ENCODE results near the gene LPO.

LPO gene

DNA sequence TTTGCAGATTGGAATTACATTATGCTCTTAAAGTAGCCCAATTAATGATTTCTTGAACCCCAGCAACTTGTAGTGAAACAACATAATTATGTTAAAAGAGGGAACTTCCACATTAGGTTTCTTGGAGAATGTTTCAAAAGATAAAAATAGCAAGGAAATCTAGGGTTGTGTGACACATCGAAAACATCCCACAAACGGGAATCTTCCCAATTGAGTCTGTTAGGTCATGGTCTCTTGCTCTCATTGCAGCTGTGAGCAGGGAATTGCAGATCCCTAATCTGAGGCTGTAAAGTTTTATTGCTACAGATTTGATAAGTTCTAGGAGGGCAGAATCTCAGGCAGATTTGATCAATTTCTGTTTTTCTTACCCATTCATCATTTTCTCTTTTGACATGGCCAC, 6.7 kb upstream of the LPO start:
- Histone ChIP-seq H3K9me3 (ENCODE audit: control insufficient read depth, insufficient read depth, low read length) (no peaks in the 10 kb centered on the region), H3K9ac (ENCODE audit: low read depth, low read length) (no peak overlapping the region), H3K4me3 (ENCODE audit: low read depth, low read length) (no peak overlapping the region), H3K27me3 (ENCODE audit: control insufficient read depth, insufficient read depth, low read length) (peaks cover 62% of the 10 kb centered on the region), H3K36me3 (ENCODE audit: control insufficient read depth, insufficient read depth, low read length) (no peaks in the 10 kb centered on the region), H3K4me1 (ENCODE audit: control insufficient read depth, insufficient read depth, low read length) (peaks cover 6% of the 10 kb centered on the region)

DNA sequence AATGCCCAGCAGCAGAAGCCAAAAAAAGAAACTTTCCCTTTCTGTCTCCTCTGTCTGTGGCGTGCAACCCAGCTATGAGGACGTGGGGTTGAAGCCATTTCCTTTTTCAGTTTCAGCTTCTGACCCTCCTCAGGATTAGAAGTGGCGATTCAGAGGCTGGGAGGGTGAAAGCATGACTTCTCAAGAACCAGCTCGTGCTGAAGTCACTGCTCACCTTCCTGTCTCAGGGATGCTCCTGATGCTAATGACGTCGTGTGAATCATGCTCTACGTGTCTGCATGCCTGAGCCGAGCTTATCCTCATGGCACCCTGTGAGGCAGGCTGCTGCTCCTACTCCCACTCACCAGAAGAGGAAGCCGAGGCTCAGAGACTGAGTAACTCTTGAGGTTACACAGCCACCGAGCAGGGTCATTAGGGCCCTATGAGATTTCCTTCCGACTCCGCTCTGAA, 5.7 kb upstream of the LPO start:
- no peaks in the 10 kb centered on the region for H3K9me3 ChIP-seq (ENCODE audit: control insufficient read depth, insufficient read depth, low read length)
- H3K4me1 ChIP-seq (ENCODE audit: control insufficient read depth, insufficient read depth, low read length) = peaks cover 6% of the 10 kb centered on the region
- H3K4me3 ChIP-seq (ENCODE audit: low read depth, low read length) = no peak overlapping the region
- H3K27me3 ChIP-seq (ENCODE audit: control insufficient read depth, insufficient read depth, low read length) = peaks cover 58% of the 10 kb centered on the region
- H3K9ac ChIP-seq (ENCODE audit: low read depth, low read length) = no peak overlapping the region
- H3K36me3 ChIP-seq (ENCODE audit: control insufficient read depth, insufficient read depth, low read length) = no peaks in the 10 kb centered on the region

DNA sequence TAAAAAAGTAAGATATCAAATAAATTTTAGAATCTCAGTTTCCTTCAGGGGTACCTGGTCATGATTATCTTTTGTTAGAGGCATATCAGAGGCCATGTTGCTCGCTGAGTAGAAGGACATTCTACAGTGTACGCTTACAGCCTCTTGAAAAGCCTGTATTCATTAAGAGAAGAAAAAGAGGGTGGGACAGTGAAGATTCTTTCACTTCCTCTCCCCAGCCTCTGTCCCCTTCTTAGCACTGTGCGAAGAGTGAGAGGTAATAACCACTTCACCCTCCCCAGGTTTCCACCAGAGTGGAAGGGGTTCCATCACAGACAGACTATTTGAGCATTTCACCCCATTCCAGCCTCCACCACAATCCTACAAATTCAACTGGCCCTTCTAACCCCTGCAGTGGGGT, 4.8 kb upstream of the LPO start:
- H3K9me3 ChIP-seq (ENCODE audit: control insufficient read depth, insufficient read depth, low read length) = no peaks in the 10 kb centered on the region
- no peaks in the 10 kb centered on the region for H3K36me3 ChIP-seq (ENCODE audit: control insufficient read depth, insufficient read depth, low read length)
- no peak overlapping the region for H3K9ac ChIP-seq (ENCODE audit: low read depth, low read length)
- H3K27me3 ChIP-seq (ENCODE audit: control insufficient read depth, insufficient read depth, low read length) = peaks cover 52% of the 10 kb centered on the region
- no peak overlapping the region for H3K4me3 ChIP-seq (ENCODE audit: low read depth, low read length)
- H3K4me1 ChIP-seq (ENCODE audit: control insufficient read depth, insufficient read depth, low read length) = peaks cover 5% of the 10 kb centered on the region

- no peaks in the 10 kb centered on the region for H3K4me1 ChIP-seq (ENCODE audit: control insufficient read depth, insufficient read depth, low read length)
- H3K27me3 ChIP-seq (ENCODE audit: control insufficient read depth, insufficient read depth, low read length) = peaks cover 58% of the 10 kb centered on the region
- H3K9ac ChIP-seq (ENCODE audit: low read depth, low read length) = no peak overlapping the region
- H3K36me3 ChIP-seq (ENCODE audit: control insufficient read depth, insufficient read depth, low read length) = no peaks in the 10 kb centered on the region
- H3K4me3 ChIP-seq (ENCODE audit: low read depth, low read length) = no peak overlapping the region
- no peaks in the 10 kb centered on the region for H3K9me3 ChIP-seq (ENCODE audit: control insufficient read depth, insufficient read depth, low read length)
Observed at GRCh38 chr17:58234512-58234911, 3.9 kb upstream of the LPO start.

DNA sequence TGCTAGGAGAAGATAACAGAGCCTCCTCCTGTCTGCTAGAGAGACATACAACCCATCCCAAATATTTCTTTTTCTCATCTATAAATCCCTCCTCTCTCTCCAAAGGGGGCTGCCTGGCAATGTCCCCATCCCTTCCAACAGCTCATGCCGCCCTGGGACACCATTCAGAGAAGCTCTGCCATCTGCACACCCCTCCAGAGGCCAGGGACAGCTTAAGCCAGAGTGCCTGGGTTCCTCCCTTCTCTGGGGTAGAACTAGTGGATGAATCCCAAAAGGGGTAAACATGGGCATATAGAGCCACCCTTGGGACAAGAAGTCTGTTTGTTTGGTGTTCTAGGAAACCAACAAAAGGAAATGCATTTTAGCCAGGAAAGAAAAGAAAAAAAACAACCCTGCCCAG, 2.6 kb upstream of the LPO start:
- no peak overlapping the region for H3K9ac ChIP-seq (ENCODE audit: low read depth, low read length)
- H3K27me3 ChIP-seq (ENCODE audit: control insufficient read depth, insufficient read depth, low read length) = peaks cover 63% of the 10 kb centered on the region
- H3K4me3 ChIP-seq (ENCODE audit: low read depth, low read length) = no peak overlapping the region
- H3K9me3 ChIP-seq (ENCODE audit: control insufficient read depth, insufficient read depth, low read length) = no peaks in the 10 kb centered on the region
- no peaks in the 10 kb centered on the region for H3K4me1 ChIP-seq (ENCODE audit: control insufficient read depth, insufficient read depth, low read length)
- no peaks in the 10 kb centered on the region for H3K36me3 ChIP-seq (ENCODE audit: control insufficient read depth, insufficient read depth, low read length)

DNA sequence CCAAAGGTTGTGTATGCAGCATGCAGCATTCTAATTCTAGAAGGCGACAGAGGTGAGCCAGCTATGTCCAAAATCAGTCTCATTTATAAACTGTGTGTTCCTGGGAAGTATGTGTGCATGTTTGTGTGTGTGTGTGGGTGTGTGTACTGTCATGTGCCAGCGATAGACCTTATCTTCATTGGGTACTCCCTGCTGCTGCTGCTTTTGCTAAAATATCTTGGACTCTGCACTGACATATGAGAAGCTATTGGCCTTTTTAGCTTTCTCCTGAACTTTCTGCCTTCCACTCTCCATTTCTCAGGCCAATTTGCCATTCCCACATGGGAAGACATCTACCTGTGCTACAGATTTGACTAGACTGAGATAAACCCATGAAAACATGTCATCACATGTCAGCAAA, 2.0 kb upstream of the LPO start:
- H3K9ac ChIP-seq (ENCODE audit: low read depth, low read length) = no peak overlapping the region
- H3K27me3 ChIP-seq (ENCODE audit: control insufficient read depth, insufficient read depth, low read length) = peaks cover 57% of the 10 kb centered on the region

DNA sequence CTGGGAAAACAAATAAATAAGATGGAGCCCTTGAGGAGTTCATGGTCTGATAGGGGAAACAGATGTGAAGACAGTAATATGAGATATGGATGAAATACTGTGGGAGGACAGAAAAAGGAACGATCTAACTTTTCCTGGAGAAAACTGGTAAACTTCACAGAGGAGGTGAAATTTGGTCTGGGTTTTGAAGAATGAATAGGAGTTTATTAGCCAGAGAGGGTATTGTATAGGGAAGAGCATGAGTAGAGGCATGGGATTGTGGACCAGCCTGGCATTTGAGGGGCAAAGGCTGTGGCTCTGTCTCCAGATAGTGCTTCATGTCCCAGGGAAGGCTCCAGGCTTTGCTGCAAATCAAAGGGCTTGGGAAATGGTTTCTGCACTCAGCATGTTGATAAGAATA, 1.6 kb downstream of the LPO start:
- Histone ChIP-seq H3K4me3 (ENCODE audit: low read depth, low read length) (no peak overlapping the region), H3K4me1 (ENCODE audit: control insufficient read depth, insufficient read depth, low read length) (no peaks in the 10 kb centered on the region), H3K9me3 (ENCODE audit: control insufficient read depth, insufficient read depth, low read length) (no peaks in the 10 kb centered on the region), H3K27me3 (ENCODE audit: control insufficient read depth, insufficient read depth, low read length) (peaks cover 55% of the 10 kb centered on the region), H3K9ac (ENCODE audit: low read depth, low read length) (no peak overlapping the region), H3K36me3 (ENCODE audit: control insufficient read depth, insufficient read depth, low read length) (no peaks in the 10 kb centered on the region)

More for the DNA sequence above, 2.0 kb upstream of the LPO start:
- H3K4me1 ChIP-seq (ENCODE audit: control insufficient read depth, insufficient read depth, low read length) = no peaks in the 10 kb centered on the region
- no peak overlapping the region for H3K4me3 ChIP-seq (ENCODE audit: low read depth, low read length)
- no peaks in the 10 kb centered on the region for H3K36me3 ChIP-seq (ENCODE audit: control insufficient read depth, insufficient read depth, low read length)
- no peaks in the 10 kb centered on the region for H3K9me3 ChIP-seq (ENCODE audit: control insufficient read depth, insufficient read depth, low read length)

DNA sequence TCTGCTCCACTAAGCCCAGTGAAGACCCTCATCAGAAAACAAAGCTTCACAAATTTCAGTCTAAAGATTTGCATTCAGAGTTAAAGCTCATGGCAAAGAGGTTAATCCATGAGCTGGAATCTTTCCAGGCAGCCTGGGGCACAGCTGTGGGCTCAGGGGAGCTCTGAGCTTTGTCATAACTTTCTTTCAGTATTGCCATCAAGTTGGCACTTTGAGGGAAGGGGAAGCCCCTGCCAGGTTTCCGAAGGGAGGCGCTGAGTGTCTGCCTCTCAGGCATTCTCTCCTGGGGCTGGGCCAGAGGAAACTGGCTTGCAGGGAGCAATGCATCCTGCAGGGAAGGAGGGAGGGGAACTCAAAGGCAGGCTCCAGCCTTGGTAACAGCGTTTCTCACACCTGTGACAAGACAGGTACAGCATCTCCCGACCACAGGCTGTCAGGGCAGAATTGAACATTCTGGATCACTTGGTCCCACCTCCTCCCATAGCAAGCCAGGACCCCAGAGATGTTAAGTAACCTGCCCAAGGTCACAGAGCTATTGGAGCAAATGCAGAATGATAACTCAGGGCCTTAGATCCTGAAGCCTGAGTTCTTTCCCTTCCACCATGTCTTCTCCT, 3.9 kb downstream of the LPO start:
- peak overlapping the region; percentile 24 for H3K9ac ChIP-seq (ENCODE audit: low read depth, low read length)
- no peaks in the 10 kb centered on the region for H3K9me3 ChIP-seq (ENCODE audit: control insufficient read depth, insufficient read depth, low read length)
- no peaks in the 10 kb centered on the region for H3K4me1 ChIP-seq (ENCODE audit: control insufficient read depth, insufficient read depth, low read length)
- H3K36me3 ChIP-seq (ENCODE audit: control insufficient read depth, insufficient read depth, low read length) = no peaks in the 10 kb centered on the region
- peaks cover 62% of the 10 kb centered on the region for H3K27me3 ChIP-seq (ENCODE audit: control insufficient read depth, insufficient read depth, low read length)
- H3K4me3 ChIP-seq (ENCODE audit: low read depth, low read length) = no peak overlapping the region

DNA sequence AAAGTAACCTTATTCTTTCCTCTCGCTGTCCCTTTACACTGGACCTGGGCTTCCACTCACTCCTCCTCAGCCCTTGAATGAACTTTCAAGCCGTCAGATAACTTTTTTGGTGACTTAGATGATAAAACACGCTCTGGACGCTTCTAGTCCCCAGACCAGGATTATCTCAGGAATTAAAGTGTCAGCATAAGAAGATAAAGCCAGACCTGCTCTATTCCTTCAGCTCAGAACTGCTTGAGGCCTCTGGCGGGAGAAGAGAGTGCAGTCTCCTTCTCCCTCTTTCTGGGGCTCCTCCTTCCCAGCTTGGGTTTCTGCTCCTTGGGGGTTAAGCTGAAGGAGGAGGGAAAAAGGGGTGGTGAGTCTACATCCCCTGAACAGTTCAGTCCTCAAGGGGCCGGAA, 6.6 kb downstream of the LPO start:
- Histone ChIP-seq H3K4me1 (ENCODE audit: control insufficient read depth, insufficient read depth, low read length) (no peaks in the 10 kb centered on the region), H3K9ac (ENCODE audit: low read depth, low read length) (no peak overlapping the region), H3K4me3 (ENCODE audit: low read depth, low read length) (no peak overlapping the region), H3K27me3 (ENCODE audit: control insufficient read depth, insufficient read depth, low read length) (peaks cover 77% of the 10 kb centered on the region), H3K9me3 (ENCODE audit: control insufficient read depth, insufficient read depth, low read length) (peaks cover 2% of the 10 kb centered on the region), H3K36me3 (ENCODE audit: control insufficient read depth, insufficient read depth, low read length) (no peaks in the 10 kb centered on the region)

DNA sequence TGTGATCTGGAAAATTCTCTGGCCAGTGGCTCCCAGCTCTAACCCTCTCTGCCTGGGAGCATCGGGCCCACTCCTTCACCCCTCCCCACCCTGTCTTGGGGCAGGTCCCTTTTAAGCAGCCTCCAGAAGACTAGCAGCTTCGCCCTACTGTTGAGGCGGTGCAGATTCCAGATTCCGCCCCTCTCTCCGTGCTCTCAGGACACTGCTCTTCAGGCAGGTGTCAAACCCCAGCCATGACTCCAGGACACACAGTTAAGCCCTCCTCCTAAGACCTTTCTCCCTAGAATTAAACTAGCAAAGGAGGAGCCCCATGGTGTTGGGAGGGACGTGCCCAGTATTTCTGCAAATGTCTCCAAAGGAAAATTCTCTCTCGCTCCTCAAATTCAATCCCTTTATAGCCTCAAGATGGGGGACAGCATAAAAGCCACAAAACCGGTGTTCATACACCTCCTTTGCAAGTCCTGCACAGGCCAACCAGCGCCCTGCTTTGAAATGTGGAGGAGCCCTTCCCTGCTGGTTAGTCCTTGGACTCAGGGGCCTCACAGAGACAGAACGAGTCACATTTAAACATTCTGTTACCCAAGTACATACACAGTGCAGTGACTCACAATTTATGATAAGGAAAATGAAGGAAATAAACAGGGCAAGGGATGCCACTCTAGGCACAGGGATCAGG, 7.2 kb downstream of the LPO start:
- Histone ChIP-seq H3K4me1 (ENCODE audit: control insufficient read depth, insufficient read depth, low read length) (no peaks in the 10 kb centered on the region), H3K4me3 (ENCODE audit: low read depth, low read length) (no peak overlapping the region), H3K9me3 (ENCODE audit: control insufficient read depth, insufficient read depth, low read length) (peaks cover 5% of the 10 kb centered on the region), H3K9ac (ENCODE audit: low read depth, low read length) (no peak overlapping the region), H3K36me3 (ENCODE audit: control insufficient read depth, insufficient read depth, low read length) (no peaks in the 10 kb centered on the region), H3K27me3 (ENCODE audit: control insufficient read depth, insufficient read depth, low read length) (peaks cover 78% of the 10 kb centered on the region)

- H3K36me3 ChIP-seq (ENCODE audit: control insufficient read depth, insufficient read depth, low read length) = no peaks in the 10 kb centered on the region
- H3K9me3 ChIP-seq (ENCODE audit: control insufficient read depth, insufficient read depth, low read length) = peaks cover 5% of the 10 kb centered on the region
- H3K4me1 ChIP-seq (ENCODE audit: control insufficient read depth, insufficient read depth, low read length) = no peaks in the 10 kb centered on the region
- no peak overlapping the region for H3K4me3 ChIP-seq (ENCODE audit: low read depth, low read length)
- H3K9ac ChIP-seq (ENCODE audit: low read depth, low read length) = no peak overlapping the region
- peaks cover 84% of the 10 kb centered on the region for H3K27me3 ChIP-seq (ENCODE audit: control insufficient read depth, insufficient read depth, low read length)
Observed at GRCh38 chr17:58246104-58246740, 7.8 kb downstream of the LPO start.

- Histone ChIP-seq H3K4me3 (ENCODE audit: low read depth, low read length) (no peak overlapping the region), H3K4me1 (ENCODE audit: control insufficient read depth, insufficient read depth, low read length) (no peaks in the 10 kb centered on the region), H3K27me3 (ENCODE audit: control insufficient read depth, insufficient read depth, low read length) (peaks cover 88% of the 10 kb centered on the region), H3K36me3 (ENCODE audit: control insufficient read depth, insufficient read depth, low read length) (no peaks in the 10 kb centered on the region), H3K9me3 (ENCODE audit: control insufficient read depth, insufficient read depth, low read length) (peaks cover 5% of the 10 kb centered on the region), H3K9ac (ENCODE audit: low read depth, low read length) (no peak overlapping the region)
Observed at GRCh38 chr17:58246781-58247180, 8.4 kb downstream of the LPO start.

Measured in iPS-15b (cell line).